HG03354 (cell line): Measurements from ENCODE around the gene KITLG.

Experiments
- ATAC-seq: cut with Tn5 transposase; IDR thresholded peaks from one replicate; pipeline ENCODE4 v1.9.1; 2021; ENCODE audit warnings: mild to moderate bottlenecking; ENCODE audit not compliant: unreplicated experiment, poor library complexity, severe bottlenecking

Gene KITLG

DNA sequence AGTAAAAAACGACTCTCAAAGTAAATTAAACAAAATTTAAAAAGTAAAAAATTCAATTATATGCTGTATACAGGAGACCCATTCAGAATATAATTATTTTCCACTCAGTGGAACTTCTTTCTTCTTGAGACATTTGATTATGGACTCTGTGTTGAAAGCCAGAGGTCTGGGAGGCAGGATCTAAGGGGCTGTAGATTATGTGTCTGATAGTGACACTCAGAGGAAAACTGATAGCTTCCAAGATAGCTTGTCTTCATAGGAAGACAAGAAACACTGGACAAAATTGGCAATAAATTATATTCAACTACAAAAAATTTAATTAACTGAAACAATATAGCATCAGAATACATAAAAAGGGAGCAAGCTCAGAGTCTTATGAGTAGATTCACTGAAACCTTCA is 135.8 kb downstream of the KITLG start:
- ATAC-seq = no peak
